K562 (cell line): Measurements from ENCODE around the gene GIGYF2. TPM values are rescaled to one million over a fixed set of nuclear protein-coding genes. Genes with fewer than 3 reads are reported as not detected.

Source experiments
- ATAC-seq: fragments of 200-7000 bp; cut with Tn5 transposase; 3 replicates; pipeline ENCODE4 v1.9.1; 2020; ENCODE audit warnings: moderate library complexity
- BruUV-seq: library from RNA; stranded (reverse); fragments of 400-500 nt; replicated peaks from 2 replicates; lab custom pipeline; 2021; lab: Mats Ljungman, UMichigan
- CTCF ChIA-PET: fragments of 300-600 bp; formaldehyde crosslinking; extraction: SDS; loops from one replicate; lab custom pipeline; 2021; ENCODE audit warnings: low intra/inter-chr PET ratio; lab: Yijun Ruan, JAX
- POLR2A ChIA-PET: fragments of 300-600, 350-650 bp; sonication (Branson Sonifier 250); formaldehyde crosslinking; extraction: SDS; loops from one replicate; lab custom pipeline; 2021; ENCODE audit warnings: antibody characterized with exemption, inconsistent platforms; lab: Yijun Ruan, JAX
- DNase-seq, 4 experiments: peaks; one replicate each; pipeline versions ENCODE4 v3.0.0 to v3.0.0-alpha.2; 2011 to 2018; ENCODE audit warnings: low spot score in 3 of 4, mixed read lengths in 3 of 4; ENCODE audit errors: extremely low read depth in 1 of 4
- FAIRE-seq: peaks from 2 replicates; lab custom pipeline; 2011; peaks lifted over from hg19 to GRCh38; lab: Jason Lieb, UNC
- H2AFZ ChIP-seq: 2 replicates; pipeline ENCODE4 v1.6.0; 2011; ENCODE audit warnings: low read depth, low read length, control low read depth, inconsistent platforms
- H3K27ac ChIP-seq: fragments of 200-600 bp; 3 replicates; pipeline ENCODE4 v1.8.0; 2011; ENCODE audit warnings: low read depth, mild to moderate bottlenecking, control low read depth, inconsistent platforms, low read length, moderate library complexity, mixed read lengths; ENCODE audit errors: extremely low read depth
- H3K27me3 ChIP-seq, 2 experiments: fragments of 300-600 bp in 1 of 2; 2 replicates in 1 of 2; 3 replicates in 1 of 2; pipeline versions ENCODE4 v1.6.0 to v1.8.0; 2011; ENCODE audit warnings: inconsistent platforms in 2 of 2, low read length in 2 of 2, mild to moderate bottlenecking in 1 of 2, mixed read lengths in 1 of 2, moderate library complexity in 1 of 2; ENCODE audit not compliant: control insufficient read depth in 2 of 2, insufficient read depth in 2 of 2
- H3K36me3 ChIP-seq: fragments of 300-600 bp; 3 replicates; pipeline ENCODE4 v1.8.0; 2011; ENCODE audit warnings: mild to moderate bottlenecking, low read length, inconsistent platforms; ENCODE audit not compliant: control insufficient read depth, insufficient read depth
- H3K4me1 ChIP-seq, 2 experiments: fragments of 200-600 bp in 1 of 2; replicated peaks in 1 of 2; 2 replicates in 1 of 2; 3 replicates in 1 of 2; pipeline versions ENCODE4 v1.5.1 to v1.8.0; 2011; ENCODE audit warnings: inconsistent platforms in 2 of 2, low read length in 2 of 2, mild to moderate bottlenecking in 1 of 2, mixed read lengths in 1 of 2, moderate library complexity in 1 of 2; ENCODE audit not compliant: control insufficient read depth in 2 of 2, insufficient read depth in 2 of 2
- H3K4me2 ChIP-seq: 2 replicates; pipeline ENCODE4 v1.6.1; 2011; ENCODE audit warnings: low read length, control low read depth, inconsistent platforms, mixed read lengths; ENCODE audit not compliant: insufficient read depth
- H3K4me3 ChIP-seq: fragments of 200-600 bp; sonication (generic), shearing (Covaris generic); 2 replicates; pipeline ENCODE4 v1.5.1; 2016; ENCODE audit warnings: control low read depth, inconsistent platforms
- H3K79me2 ChIP-seq: fragments of 200-600 bp; 3 replicates; pipeline ENCODE4 v1.8.0; 2011; ENCODE audit warnings: low read length, inconsistent platforms; ENCODE audit not compliant: control insufficient read depth, insufficient read depth
- H3K9ac ChIP-seq, 2 experiments: 2 replicates each; pipeline versions ENCODE4 v1.6.0 to v1.6.1; 2011; ENCODE audit warnings: low read depth in 2 of 2, low read length in 2 of 2, control low read depth in 1 of 2, inconsistent platforms in 1 of 2, mild to moderate bottlenecking in 1 of 2, mixed read lengths in 1 of 2; ENCODE audit not compliant: insufficient read depth in 1 of 2
- H3K9me1 ChIP-seq: one replicate; pipeline ENCODE4 v1.6.0; 2011; ENCODE audit warnings: inconsistent platforms, mild to moderate bottlenecking, low read length, moderate library complexity; ENCODE audit not compliant: control insufficient read depth, insufficient read depth
- H3K9me3 ChIP-seq: replicated peaks from 2 replicates; pipeline ENCODE4 v1.5.1; 2011; ENCODE audit warnings: low read depth, low read length, inconsistent platforms; ENCODE audit not compliant: control insufficient read depth, insufficient read depth
- H4K20me1 ChIP-seq: replicated peaks from 2 replicates; pipeline ENCODE4 v1.6.1; 2011; ENCODE audit warnings: low read length, inconsistent platforms, mixed read lengths; ENCODE audit not compliant: control insufficient read depth, insufficient read depth
- CHD4 ChIP-seq: fragments of 200-600 bp; sonication (generic); IDR thresholded peaks from 3 replicates; pipeline ENCODE4 v1.6.1; 2012; ENCODE audit warnings: low read depth, mild to moderate bottlenecking, mixed read lengths, low read length, inconsistent platforms; ENCODE audit not compliant: insufficient read depth, insufficient replicate concordance, poor library complexity, severe bottlenecking
- CTBP1 ChIP-seq: fragments of 450-650 bp; IDR thresholded peaks from 2 replicates; pipeline ENCODE4 v1.6.1; 2016; ENCODE audit warnings: borderline replicate concordance
- KAT8 ChIP-seq: fragments of 450-650 bp; IDR thresholded peaks from 2 replicates; pipeline ENCODE4 v1.6.1; 2016; ENCODE audit warnings: low read depth, mild to moderate bottlenecking
- NFE2L1 ChIP-seq: fragments of 450-650 bp; IDR thresholded peaks from 2 replicates; pipeline ENCODE4 v1.6.1; 2016; ENCODE audit warnings: missing genetic modification characterization, low read depth, mild to moderate bottlenecking, missing compliant biosample characterization, moderate library complexity, borderline replicate concordance
- TEAD4 ChIP-seq, 2 experiments: sonication (generic) in 1 of 2; formaldehyde crosslinking in 1 of 2; IDR thresholded peaks; 2 replicates each; pipeline versions ENCODE4 v1.6.1 to v1.8.0; 2012 to 2022; ENCODE audit warnings: borderline replicate concordance in 1 of 2, inconsistent platforms in 1 of 2, low read length in 1 of 2, mild to moderate bottlenecking in 1 of 2, missing genetic modification reagents in 1 of 2
- WGBS: fragments of 100-300 bp; shearing (Covaris generic); methylation state at CpG from one replicate; pipeline ENCODE4 v1.1.6; 2016; ENCODE audit warnings: low coverage, mixed read lengths; ENCODE audit not compliant: insufficient coverage; ENCODE audit errors: missing lambda C conversion rate; 5-methylcytosine and 5-hydroxymethylcytosine counted together
- in situ Hi-C: fragments of 300-500 bp; cut with MboI; formaldehyde crosslinking; loops from 4 replicates; pipeline ENCODE4 v1.15.0; 2018; ENCODE audit warnings: inconsistent platforms, mixed read lengths
- intact Hi-C: fragments of 100-400 bp; cut with micrococcal nuclease; formaldehyde crosslinking; loops from 2 replicates; pipeline ENCODE4 v1.14.2; 2022
- polyA plus RNA-seq, 8 experiments: library from polyadenylated mRNA; depleted of rRNA in 4 of 8; stranded (reverse) in 5 of 8; unstranded in 3 of 8; fragments of >200 nt; fragmentation: Nextera tagmentation in 2 of 8; fragmentation: Illumina TruSeq in 1 of 8; extraction: Ambion mirVana in 2 of 8; extraction: Trizol in 1 of 8; gene quantifications; 2 replicates each; pipeline versions ENCODE4 v1.2.1 to v1.2.3, GENCODE V29; 2011 to 2014; ENCODE audit warnings: inconsistent platforms in 1 of 8, missing spikeins in 1 of 8
- total RNA-seq, 7 experiments: library from RNA; depleted of rRNA in 6 of 7; stranded (reverse); fragments of >200 nt in 6 of 7; fragmentation: Illumina TruSeq in 2 of 7; extraction: Trizol in 2 of 7; gene quantifications; 2 replicates each; pipeline versions ENCODE4 v1.2.1 to v1.2.3, GENCODE V29; 2011 to 2021; ENCODE audit warnings: low replicate concordance in 1 of 7
- TF ChIP-seq, protein P1 (sequence below): fragments of 250-450 bp; sonication (Bioruptor Pico); IDR thresholded peaks from 2 replicates; pipeline ENCODE4 v1.4.0; 2020; ENCODE audit warnings: mild to moderate bottlenecking, moderate library complexity

GIGYF2 gene
- total and polyA plus RNA-seq, 9 of the 15 experiments (the other 6 are each of a cell fraction or from before 2014, with no cell fraction given): 12.7 to 52.7 (median 34.9) TPM

- no peak overlapping the region for H3K4me3 ChIP-seq
- no peak overlapping the region for H3K4me2 ChIP-seq
- FAIRE-seq (no peak), ATAC-seq (no peak), DNase-seq (no peak)
- no TSS peak for BruUV-seq
- H3K27me3 ChIP-seq: peaks cover 19 to 60% of the 10 kb centered on the region in 2 experiments; a peak in 4 of 5 replicates
- peaks cover 0 to 6% of the 10 kb centered on the region in 2 experiments; a peak in 2 of 5 replicates for H3K4me1 ChIP-seq
- 9% methylated on average over 21 of the region's 29 CpGs for WGBS
- H3K36me3 ChIP-seq: no peaks in the 10 kb centered on the region
- POLR2A ChIA-PET: no interaction called here
- CTCF ChIA-PET: no interaction called here
- H4K20me1 ChIP-seq: no peaks in the 10 kb centered on the region; the same call in 1 of the 2 replicates
- H2AFZ ChIP-seq: no peak overlapping the region
- no peaks in the 10 kb centered on the region for H3K79me2 ChIP-seq
- in situ Hi-C loops (no loop called here), intact Hi-C loops (no loop called here)
- TF ChIP-seq, protein P1, sequence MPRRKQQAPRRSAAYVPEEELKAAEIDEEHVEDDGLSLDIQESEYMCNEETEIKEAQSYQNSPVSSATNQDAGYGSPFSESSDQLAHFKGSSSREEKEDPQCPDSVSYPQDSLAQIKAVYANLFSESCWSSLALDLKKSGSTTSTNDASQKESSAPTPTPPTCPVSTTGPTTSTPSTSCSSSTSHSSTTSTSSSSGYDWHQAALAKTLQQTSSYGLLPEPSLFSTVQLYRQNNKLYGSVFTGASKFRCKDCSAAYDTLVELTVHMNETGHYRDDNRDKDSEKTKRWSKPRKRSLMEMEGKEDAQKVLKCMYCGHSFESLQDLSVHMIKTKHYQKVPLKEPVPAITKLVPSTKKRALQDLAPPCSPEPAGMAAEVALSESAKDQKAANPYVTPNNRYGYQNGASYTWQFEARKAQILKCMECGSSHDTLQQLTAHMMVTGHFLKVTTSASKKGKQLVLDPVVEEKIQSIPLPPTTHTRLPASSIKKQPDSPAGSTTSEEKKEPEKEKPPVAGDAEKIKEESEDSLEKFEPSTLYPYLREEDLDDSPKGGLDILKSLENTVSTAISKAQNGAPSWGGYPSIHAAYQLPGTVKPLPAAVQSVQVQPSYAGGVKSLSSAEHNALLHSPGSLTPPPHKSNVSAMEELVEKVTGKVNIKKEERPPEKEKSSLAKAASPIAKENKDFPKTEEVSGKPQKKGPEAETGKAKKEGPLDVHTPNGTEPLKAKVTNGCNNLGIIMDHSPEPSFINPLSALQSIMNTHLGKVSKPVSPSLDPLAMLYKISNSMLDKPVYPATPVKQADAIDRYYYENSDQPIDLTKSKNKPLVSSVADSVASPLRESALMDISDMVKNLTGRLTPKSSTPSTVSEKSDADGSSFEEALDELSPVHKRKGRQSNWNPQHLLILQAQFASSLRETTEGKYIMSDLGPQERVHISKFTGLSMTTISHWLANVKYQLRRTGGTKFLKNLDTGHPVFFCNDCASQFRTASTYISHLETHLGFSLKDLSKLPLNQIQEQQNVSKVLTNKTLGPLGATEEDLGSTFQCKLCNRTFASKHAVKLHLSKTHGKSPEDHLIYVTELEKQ (CRISPR knock-in tag): no peak
- TF ChIP-seq NFE2L1 (tag): no peak
- TF ChIP-seq CHD4: no peak
- TF ChIP-seq CTBP1: no peak
- TF ChIP-seq TEAD4 (IDR thresholded peaks at IDR 0.05; ENCODE audit: low read length): no peak
- no peak for TF ChIP-seq TEAD4 (CRISPR knock-in tag; IDR thresholded peaks at IDR 0.05; ENCODE audit: borderline replicate concordance)
- no peak for TF ChIP-seq KAT8
- no peaks in the 10 kb centered on the region for H3K9me1 ChIP-seq
- no peak overlapping the region for H3K27ac ChIP-seq
- no peaks in the 10 kb centered on the region for H3K9me3 ChIP-seq
- no peak overlapping the region; a peak in 1 of 4 replicates for H3K9ac ChIP-seq
Observed at GRCh38 chr2:232883116-232883721, 186.1 kb downstream of the GIGYF2 start.
